ENCODE results near the gene KDM2B.

- TF ChIP-seq CTCF (IDR thresholded peaks at IDR 0.05; ENCODE audit: low read depth, low read length, poor library complexity, severe bottlenecking) (no peak), EZH2phosphoT487 (IDR thresholded peaks at IDR 0.05; ENCODE audit: borderline replicate concordance, low read length) (no peak)
Measured at GRCh38 chr12:121390856-121391255, 190.0 kb downstream of the KDM2B start.

All from DOHH2 (cell line).